ENCODE results near the gene TPD52L1.
A peak's percentile ranks its signal among the peaks of the same experiment; 100 is the strongest.
"Not testable (repeated sequence)": the region's sequence is repeated elsewhere in the genome, so short reads cannot be mapped to it uniquely, and the experiment has no call there.

Gene TPD52L1

DNA sequence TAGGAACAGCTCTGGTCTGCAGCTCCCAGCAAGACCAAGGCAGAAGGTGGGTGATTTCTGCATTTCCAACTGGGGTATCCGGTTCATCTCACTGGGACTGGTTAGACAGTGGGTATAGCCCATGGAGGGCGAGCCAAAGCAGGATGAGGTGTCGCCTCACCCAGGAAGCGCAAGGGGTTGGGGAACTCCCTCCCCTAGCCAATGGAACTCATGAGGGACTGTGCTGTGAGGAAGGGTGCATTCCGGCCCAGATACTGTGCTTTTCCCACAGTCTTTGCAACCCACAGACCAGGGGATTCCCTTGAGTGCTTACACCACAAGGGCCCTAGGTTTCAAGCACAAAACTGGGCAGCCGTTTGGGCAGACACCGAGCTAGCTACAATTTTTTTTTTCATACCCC is 126.4 kb downstream of the TPD52L1 start:
- peaks cover 2% of the 10 kb centered on the region for H3K9me3 Mint-ChIP-seq
- DNase-seq (ENCODE audit: low spot score in 2 of 2) (no peak), ATAC-seq (ENCODE audit: low read depth) (no peak)
- peaks cover 69% of the 10 kb centered on the region for H3K36me3 Mint-ChIP-seq
- no peak overlapping the region for H3K27ac Mint-ChIP-seq
- H3K27me3 Mint-ChIP-seq, result no peaks in the 10 kb centered on the region
- H3K4me3 Mint-ChIP-seq, result no peak overlapping the region
- peaks cover 22% of the 10 kb centered on the region for H3K4me1 Mint-ChIP-seq

DNA sequence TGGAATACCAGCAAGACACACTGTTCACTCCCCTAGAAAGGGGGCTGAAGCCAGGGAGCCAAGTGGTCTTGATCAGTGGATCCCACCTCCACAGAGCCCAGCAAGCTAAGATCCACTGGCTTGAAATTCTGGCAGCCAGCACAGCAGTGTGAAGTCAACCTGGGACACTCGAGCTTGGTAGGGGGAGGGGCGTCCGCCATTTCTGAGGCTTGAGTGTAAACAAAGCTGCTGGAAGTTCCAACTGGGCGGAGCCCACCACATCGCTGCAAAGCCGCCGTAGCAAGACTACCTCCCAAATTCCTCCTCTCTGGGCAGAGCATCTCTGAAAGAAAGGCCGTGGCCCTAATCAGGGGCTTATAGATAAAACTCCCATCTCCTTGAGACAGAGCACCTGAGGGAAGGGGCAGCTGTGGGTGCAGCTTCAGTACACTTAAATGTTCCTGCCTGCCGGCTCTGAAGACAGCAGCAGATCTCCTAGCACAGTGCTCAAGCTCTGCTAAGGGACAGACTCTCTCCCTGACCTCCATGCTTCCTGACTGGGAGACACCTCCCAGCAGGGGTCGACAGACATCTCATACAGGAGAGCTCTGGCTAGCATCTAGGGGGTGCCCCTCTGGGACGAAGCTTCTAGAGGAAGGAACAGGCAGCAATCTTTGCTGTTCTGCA is 126.9 kb downstream of the TPD52L1 start:
- not testable (repeated sequence) for H3K27me3 Mint-ChIP-seq; H3K9me3 Mint-ChIP-seq; DNase-seq (ENCODE audit: low spot score in 2 of 2); H3K27ac Mint-ChIP-seq; ATAC-seq (ENCODE audit: low read depth); H3K4me3 Mint-ChIP-seq
- H3K4me1 Mint-ChIP-seq, result peaks cover 22% of the 10 kb centered on the region
- peaks cover 71% of the 10 kb centered on the region for H3K36me3 Mint-ChIP-seq

GRCh38 chr6:125282470-125282869 is 128.9 kb downstream of the TPD52L1 start:
- not testable (repeated sequence) for ATAC-seq (ENCODE audit: low read depth); H3K27ac Mint-ChIP-seq; DNase-seq (ENCODE audit: low spot score in 2 of 2); H3K4me3 Mint-ChIP-seq; H3K27me3 Mint-ChIP-seq; H3K9me3 Mint-ChIP-seq
- peaks cover 22% of the 10 kb centered on the region for H3K4me1 Mint-ChIP-seq
- H3K36me3 Mint-ChIP-seq, result peaks cover 71% of the 10 kb centered on the region

DNA sequence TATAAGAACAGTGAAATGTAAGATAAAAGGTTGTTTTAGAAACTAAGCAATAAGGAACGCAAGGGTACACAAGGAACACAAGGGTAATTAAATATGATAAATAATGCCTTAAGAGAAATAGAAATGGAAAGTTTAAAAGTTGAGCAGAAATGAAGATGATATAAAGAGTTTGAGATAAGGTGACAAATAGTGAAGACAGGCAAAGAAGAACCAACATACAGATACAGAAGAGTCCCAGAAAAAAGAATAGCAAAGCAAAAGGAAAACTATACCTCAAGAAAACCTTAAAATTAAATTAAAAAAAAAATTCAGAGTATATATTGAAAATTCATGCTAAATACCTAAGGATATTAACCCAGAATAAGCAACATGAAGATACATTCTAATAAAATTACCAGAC is 131.8 kb downstream of the TPD52L1 start:
- peaks cover 22% of the 10 kb centered on the region for H3K4me1 Mint-ChIP-seq
- no peaks in the 10 kb centered on the region for H3K27me3 Mint-ChIP-seq
- peaks cover 69% of the 10 kb centered on the region for H3K36me3 Mint-ChIP-seq
- no peak overlapping the region for H3K27ac Mint-ChIP-seq
- peaks cover 10% of the 10 kb centered on the region for H3K9me3 Mint-ChIP-seq
- no peak overlapping the region for H3K4me3 Mint-ChIP-seq
- no peak for ATAC-seq (ENCODE audit: low read depth)
- DNase-seq (ENCODE audit: low spot score in 2 of 2), result no peak

- Mint-ChIP-seq H3K36me3 (peaks cover 67% of the 10 kb centered on the region), H3K27me3 (no peaks in the 10 kb centered on the region), H3K27ac (no peak overlapping the region), H3K4me1 (peaks cover 22% of the 10 kb centered on the region), H3K4me3 (no peak overlapping the region), H3K9me3 (peaks cover 10% of the 10 kb centered on the region)
- no peak for DNase-seq (ENCODE audit: low spot score in 2 of 2)
- no peak for ATAC-seq (ENCODE audit: low read depth)
Measured at GRCh38 chr6:125285936-125286335, 132.4 kb downstream of the TPD52L1 start.

- Mint-ChIP-seq H3K4me1 (peaks cover 20% of the 10 kb centered on the region), H3K27ac (no peak overlapping the region), H3K9me3 (peaks cover 8% of the 10 kb centered on the region), H3K36me3 (peaks cover 64% of the 10 kb centered on the region), H3K4me3 (no peak overlapping the region), H3K27me3 (no peaks in the 10 kb centered on the region)
- ATAC-seq (ENCODE audit: low read depth) (no peak), DNase-seq (ENCODE audit: low spot score in 2 of 2) (no peak)
Measured at GRCh38 chr6:125287718-125288117, 134.1 kb downstream of the TPD52L1 start.

DNA sequence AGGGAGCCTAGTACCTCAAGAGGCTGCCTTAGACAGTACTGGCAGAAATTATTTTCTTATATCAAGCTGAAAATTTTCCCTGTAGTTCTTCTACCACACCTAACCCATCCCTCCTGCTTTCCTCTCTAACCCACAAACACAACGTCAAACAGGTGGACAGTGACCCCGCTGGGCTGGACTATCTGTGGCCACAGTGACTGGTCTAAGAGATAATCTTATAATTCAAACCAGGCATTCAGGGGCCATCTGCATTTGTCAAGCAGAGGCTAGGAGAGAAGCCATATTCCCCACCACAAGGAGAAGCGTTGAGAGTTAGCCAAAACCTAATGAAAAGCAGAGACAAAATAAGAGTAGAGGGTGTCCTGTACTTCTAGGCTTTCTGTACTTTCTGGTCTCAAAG is 140.0 kb downstream of the TPD52L1 start:
- DNase-seq (ENCODE audit: low spot score in 2 of 2) (no peak), ATAC-seq (ENCODE audit: low read depth) (no peak)
- Mint-ChIP-seq H3K4me3 (no peak overlapping the region), H3K36me3 (peaks cover 40% of the 10 kb centered on the region), H3K9me3 (no peaks in the 10 kb centered on the region), H3K27me3 (no peaks in the 10 kb centered on the region), H3K4me1 (peaks cover 17% of the 10 kb centered on the region), H3K27ac (no peak overlapping the region)

DNA sequence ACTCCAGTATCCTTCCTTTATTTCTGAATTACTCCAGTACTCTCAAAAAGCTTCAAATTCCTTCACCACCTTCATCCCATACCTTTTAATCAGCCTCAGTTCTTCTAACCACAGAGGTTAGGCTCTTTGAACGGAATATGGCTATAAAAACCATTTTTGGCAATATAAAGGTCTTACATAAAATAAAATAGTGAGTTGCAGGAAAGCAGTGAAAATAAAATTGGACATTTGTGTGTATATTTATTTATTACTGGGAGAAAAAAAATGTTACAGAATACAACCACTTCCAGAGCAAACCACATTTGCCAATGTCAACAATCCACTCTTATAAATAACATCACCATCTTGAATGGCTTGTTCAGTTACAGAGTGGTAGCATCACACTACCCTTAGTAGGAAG is 140.5 kb downstream of the TPD52L1 start:
- ATAC-seq (ENCODE audit: low read depth), result no peak
- Mint-ChIP-seq H3K36me3 (peaks cover 40% of the 10 kb centered on the region), H3K27ac (no peak overlapping the region)

GRCh38 chr6:125294925-125295324 is 141.4 kb downstream of the TPD52L1 start:
- Mint-ChIP-seq H3K4me1 (peaks cover 22% of the 10 kb centered on the region), H3K27ac (no peak overlapping the region), H3K9me3 (no peaks in the 10 kb centered on the region), H3K36me3 (peaks cover 41% of the 10 kb centered on the region), H3K4me3 (no peak overlapping the region), H3K27me3 (no peaks in the 10 kb centered on the region)
- no peak for ATAC-seq (ENCODE audit: low read depth)
- DNase-seq (ENCODE audit: low spot score in 2 of 2), result no peak

More for the DNA sequence above, 140.5 kb downstream of the TPD52L1 start:
- Mint-ChIP-seq H3K4me1 (peaks cover 17% of the 10 kb centered on the region), H3K9me3 (no peaks in the 10 kb centered on the region), H3K27me3 (no peaks in the 10 kb centered on the region), H3K4me3 (no peak overlapping the region)
- no peak for DNase-seq (ENCODE audit: low spot score in 2 of 2)

GRCh38 chr6:125296471-125296870 is 142.9 kb downstream of the TPD52L1 start:
- Mint-ChIP-seq H3K4me3 (no peak overlapping the region), H3K9me3 (no peaks in the 10 kb centered on the region), H3K36me3 (peaks cover 36% of the 10 kb centered on the region), H3K27me3 (no peaks in the 10 kb centered on the region), H3K27ac (no peak overlapping the region), H3K4me1 (peaks cover 33% of the 10 kb centered on the region)
- no peak for ATAC-seq (ENCODE audit: low read depth)
- no peak for DNase-seq (ENCODE audit: low spot score in 2 of 2)

- Mint-ChIP-seq H3K4me1 (peaks cover 37% of the 10 kb centered on the region), H3K27ac (peak overlapping the region; percentile 9), H3K4me3 (no peak overlapping the region), H3K27me3 (no peaks in the 10 kb centered on the region), H3K36me3 (peaks cover 23% of the 10 kb centered on the region), H3K9me3 (peaks cover 3% of the 10 kb centered on the region)
- no peak for ATAC-seq (ENCODE audit: low read depth)
- no peak for DNase-seq (ENCODE audit: low spot score in 2 of 2)
Measured at GRCh38 chr6:125299257-125299656, 145.7 kb downstream of the TPD52L1 start.

GRCh38 chr6:125300992-125301434 is 147.4 kb downstream of the TPD52L1 start:
- Mint-ChIP-seq H3K36me3 (peaks cover 20% of the 10 kb centered on the region), H3K4me1 (peaks cover 32% of the 10 kb centered on the region)
- no peak for DNase-seq (ENCODE audit: low spot score in 2 of 2)

DNA sequence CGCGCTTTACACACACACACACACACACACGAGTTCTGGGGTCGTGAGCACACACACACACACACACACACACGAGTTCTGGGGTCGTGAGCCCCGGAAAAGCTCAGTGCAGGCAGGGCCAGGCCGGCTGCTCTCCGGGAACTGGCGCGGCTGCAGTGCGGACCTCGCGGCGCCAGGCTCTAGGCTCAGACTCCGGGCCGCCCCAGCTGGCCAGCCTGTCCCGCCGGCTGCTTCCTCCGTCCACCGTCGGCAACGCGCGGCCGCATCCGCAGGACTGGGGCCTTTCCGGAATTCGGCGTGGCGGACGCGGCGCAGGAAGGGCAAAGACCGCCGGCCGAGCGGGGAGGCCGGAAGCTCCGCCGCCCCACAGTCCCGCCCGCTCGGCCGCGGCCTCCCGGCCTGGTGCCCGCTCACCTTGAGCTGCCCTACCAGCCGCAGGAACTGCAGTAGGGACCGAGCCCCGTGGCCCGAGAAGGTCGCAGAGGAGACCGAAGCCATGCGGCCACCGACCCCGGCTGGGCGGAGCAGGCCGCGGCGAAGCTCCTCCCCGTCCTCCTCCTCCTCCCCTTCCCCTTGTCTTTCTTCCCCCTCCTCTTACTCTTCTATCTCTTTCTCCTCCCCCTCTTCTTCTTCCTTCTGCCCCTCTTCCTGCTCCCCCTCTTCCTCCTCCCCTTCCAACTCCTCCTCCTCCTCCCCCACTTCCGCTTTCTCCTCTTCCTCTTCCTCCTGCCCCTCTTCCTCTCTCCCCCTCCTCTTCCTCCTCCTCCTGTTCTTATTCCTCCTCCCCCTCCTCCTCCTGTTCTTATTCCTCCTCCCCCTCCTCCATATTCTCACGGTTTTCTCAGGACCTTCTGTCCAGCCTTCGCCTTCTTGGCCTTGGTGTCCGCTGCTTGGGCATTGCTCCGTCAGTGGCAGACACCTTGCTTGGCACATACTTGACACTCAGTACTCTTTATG is 148.1 kb downstream of the TPD52L1 start, which contains the start of gene HDDC2:
TSS of gene HDDC2 (minus strand) at position 533 of the 957 bp plus-strand sequence. CDS start at position 498, 35 bp downstream.
- ATAC-seq (ENCODE audit: low read depth), result peak; percentile 64
- H3K27me3 Mint-ChIP-seq, result peaks cover 10% of the 10 kb centered on the region
- H3K4me1 Mint-ChIP-seq, result peaks cover 32% of the 10 kb centered on the region
- H3K36me3 Mint-ChIP-seq, result peaks cover 20% of the 10 kb centered on the region
- peak within 1 kb of the TSS; percentile 93 for H3K4me3 Mint-ChIP-seq
- peak; percentile 12 to 42 for DNase-seq (ENCODE audit: low spot score in 2 of 2)
- peaks cover 5% of the 10 kb centered on the region for H3K9me3 Mint-ChIP-seq
- H3K27ac Mint-ChIP-seq, result peak within 1 kb of the TSS; percentile 84

More at GRCh38 chr6:125300992-125301434, 147.4 kb downstream of the TPD52L1 start:
- peak overlapping the region; percentile 83 for H3K27ac Mint-ChIP-seq
- peaks cover 3% of the 10 kb centered on the region for H3K27me3 Mint-ChIP-seq
- H3K4me3 Mint-ChIP-seq, result peak overlapping the region; percentile 93
- peaks cover 5% of the 10 kb centered on the region for H3K9me3 Mint-ChIP-seq
- ATAC-seq (ENCODE audit: low read depth), result no peak

All from memory B cell (primary cell).